Kidney glomerular epithelial cell (primary cell): ENCODE results near the gene SLC45A2.
A peak's percentile ranks its signal among the peaks of the same experiment; 100 is the strongest.

ENCODE experiments used
- DNase-seq: peaks from one replicate; lab custom pipeline; 2025; lab: John Stamatoyannopoulos, UW

Gene SLC45A2

DNA sequence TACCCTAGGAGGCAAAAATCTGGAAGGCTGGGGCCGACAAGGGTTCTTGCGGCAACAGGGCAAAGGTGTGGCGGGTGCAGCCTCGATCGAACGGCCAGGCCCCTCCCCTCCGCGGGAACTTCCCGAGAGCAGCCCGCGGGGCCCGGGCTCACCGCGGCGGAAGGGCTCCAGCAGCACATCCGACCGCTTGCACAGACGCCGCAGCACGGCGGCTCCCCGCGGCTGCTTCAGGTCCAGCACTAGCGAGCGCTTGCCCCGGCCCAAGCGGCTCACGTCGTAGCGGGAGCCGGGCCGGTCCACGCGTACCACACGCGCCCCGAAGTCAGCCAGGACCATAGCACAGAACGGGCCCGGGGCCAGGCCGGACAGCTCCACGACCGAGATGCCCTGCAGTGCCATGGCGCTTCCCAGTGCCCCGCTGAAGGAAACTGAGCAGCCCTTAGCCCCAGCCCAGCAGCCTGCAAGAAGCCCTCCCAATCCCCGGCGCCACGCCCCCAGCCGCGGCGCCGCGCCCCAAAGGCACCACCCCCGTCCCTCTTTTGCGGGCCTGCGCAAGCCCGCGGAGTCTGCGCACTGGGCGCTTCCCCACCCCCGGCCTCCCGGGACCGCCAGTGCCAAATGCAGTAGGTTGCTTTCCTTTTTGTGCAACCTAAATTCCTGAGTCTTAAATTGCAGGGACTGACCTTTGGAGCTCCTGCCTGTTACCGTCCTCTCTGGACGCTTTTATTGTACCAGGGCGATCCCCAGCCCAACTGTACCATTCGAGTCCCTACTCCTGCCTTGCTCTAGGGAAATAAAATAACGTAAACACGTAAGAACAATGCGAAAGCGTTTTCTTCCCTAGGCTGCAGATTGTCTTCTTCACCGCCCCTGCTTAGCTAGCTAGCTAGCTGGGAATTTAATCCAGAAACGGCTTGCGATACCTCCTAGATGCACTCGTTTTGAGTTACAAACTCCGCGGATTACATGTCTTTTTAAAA, 23.4 kb upstream of the SLC45A2 start, which contains the start of gene AMACR:
TSS of gene AMACR (minus strand) at position 430 of the 980 bp plus-strand sequence. CDS start at position 399, 31 bp downstream.
- peak; percentile 91 for DNase-seq

DNA sequence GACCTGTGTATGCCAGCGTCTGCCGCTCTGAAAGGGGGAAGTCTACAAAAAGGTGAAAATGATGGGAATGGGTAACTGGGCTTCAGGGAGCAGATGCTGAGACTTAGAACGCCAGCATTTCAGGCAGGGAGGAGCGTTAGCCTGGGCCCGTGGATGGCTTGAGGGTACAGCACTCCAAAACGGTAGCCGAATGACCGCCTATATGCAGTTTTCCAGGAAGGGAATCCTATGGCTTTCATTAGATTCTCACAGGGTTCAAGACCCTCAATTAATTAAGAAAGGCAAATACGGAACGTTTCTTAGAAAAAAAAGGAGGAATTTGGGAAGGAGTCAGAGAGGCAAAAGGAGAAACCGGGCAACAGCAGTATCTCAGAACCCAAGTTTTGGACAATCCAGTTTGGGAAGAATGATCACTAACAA, 22.7 kb upstream of the SLC45A2 start:
- no peak for DNase-seq

DNA sequence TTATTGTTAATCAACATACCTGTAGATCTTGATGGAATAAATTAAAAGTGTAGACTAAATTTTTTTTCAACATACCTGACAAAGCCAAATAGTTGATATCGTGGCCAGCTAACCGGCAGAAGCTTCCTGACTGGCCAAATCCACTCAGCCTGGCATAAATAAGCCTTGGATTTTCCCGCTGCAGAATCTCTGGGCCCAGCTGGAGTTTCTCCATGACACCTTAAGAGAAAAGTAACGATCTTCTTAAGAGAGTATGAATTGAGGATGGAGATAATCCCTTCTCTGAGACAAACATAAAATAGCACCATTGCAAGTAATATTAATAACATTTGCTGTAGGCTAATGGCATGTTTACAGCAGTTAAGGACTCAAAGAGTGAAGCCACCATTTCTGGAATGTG, 21.2 kb upstream of the SLC45A2 start:
- no peak for DNase-seq

DNA sequence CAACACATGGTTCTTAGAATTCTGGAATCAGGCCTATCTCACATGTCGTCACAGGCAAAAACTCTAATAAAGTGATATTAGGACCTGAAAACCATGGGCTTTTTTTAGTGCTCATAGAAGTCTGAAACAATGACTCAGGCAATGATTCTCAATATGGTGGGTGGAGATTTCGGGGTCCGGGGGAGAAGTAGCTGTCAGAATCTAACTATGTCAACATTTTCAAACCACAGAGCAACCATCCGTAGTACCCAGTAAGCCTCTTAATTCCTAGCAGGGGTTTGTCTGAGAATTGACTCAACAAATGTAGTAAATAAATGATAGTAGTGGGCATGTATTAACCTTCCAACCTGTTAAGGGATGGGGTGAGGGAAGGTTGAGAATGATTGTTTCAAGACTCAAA, 20.7 kb upstream of the SLC45A2 start:
- DNase-seq: peak; percentile 91

DNA sequence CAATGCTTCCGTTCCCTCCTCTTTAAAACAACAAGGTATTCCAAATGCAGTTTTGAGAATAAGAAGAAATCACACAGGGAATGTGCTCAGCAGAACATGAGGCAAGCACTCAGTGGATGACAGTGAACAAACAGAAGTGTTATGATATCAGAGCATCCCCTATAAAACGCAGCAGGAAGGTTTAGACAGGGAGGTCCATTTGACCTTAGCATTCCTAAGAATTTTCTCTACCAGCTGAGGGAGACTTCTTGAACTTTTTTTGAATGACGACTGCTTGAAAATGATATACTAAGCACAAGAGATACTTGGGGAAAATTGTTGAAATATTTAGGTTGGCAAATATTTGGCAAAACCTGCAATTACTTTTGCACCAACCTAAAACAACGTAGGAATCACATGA, 19.4 kb upstream of the SLC45A2 start:
- DNase-seq: peak; percentile 25

DNA sequence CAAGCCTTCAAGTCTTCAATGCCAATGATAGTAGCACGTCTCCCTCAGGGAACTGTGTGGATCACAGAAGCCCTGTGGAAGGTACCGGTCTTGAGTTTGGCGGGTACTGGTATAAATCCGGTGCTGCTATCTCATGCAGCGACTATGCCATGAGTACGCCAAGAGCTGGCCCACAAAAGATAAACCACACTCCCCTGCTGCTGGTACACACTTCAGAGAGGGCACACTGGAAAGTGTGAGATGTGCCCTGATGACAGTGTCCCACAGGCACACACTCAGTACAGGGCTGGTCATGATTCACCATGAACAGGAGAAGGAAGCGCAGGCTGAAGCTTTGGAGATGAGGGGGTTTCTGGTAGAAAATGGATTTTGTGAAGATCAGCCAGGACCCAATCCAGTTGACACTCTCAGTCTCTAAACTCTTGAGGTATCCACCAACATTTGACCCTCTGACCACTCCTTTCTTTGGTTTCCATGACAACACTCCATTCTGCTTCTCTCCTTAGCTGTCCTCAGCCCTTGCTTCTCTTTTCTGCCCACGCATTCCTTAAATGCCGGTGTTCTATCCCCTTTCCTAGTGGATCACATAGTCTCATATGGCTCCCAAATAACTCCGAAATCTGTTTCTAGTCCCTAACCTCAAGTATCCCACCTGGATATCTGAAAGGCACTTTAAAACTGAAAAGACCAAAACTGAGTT, 18.3 kb upstream of the SLC45A2 start:
- peak; percentile 56 for DNase-seq

DNA sequence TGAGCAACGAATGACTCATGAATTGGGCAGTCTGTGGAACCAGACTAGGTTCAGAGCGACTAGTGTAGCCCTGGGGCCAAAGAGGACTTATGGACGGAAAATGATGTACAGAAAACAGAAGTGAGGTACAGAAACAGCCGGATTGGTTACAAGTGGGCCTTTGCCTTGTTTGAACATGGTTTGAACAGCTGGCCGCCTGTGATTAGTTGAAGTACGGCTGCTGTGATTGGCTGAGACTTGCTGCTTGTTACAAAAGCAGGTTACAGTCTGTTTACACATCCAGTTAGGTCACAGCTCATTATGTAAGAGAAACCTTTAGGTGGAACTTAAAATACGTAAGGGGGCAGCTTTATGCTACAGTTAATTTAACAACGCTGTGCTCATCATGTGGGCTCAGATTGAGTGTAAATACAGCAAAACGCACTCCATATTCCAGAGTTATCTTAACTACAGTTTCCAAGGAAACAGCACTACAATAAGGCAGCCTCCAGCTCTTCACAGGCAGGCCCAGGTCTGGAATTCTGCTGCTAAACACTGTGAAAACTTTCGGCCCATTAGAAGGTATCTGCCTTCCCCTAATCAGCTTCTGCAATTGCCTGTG, 16.8 kb upstream of the SLC45A2 start:
- no peak for DNase-seq

DNA sequence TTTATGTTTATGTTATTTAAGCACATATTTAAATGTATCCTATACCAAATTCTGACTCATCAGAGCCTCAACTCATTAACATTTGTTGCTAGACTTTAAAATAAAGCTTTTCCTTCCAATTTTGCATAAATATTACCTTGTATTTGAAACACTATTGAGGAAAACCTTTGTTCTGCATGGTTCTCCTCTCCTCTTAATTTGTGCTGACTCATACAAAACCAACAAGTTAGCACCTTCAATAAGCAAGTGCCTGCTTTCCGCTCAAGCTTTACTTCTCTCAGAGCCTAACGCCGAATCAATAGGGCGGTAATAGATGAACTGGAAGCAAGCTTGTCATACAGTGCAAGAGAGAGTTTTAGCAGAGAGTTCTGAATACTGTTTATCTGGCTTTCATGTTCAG, 15.5 kb upstream of the SLC45A2 start:
- DNase-seq: no peak

DNA sequence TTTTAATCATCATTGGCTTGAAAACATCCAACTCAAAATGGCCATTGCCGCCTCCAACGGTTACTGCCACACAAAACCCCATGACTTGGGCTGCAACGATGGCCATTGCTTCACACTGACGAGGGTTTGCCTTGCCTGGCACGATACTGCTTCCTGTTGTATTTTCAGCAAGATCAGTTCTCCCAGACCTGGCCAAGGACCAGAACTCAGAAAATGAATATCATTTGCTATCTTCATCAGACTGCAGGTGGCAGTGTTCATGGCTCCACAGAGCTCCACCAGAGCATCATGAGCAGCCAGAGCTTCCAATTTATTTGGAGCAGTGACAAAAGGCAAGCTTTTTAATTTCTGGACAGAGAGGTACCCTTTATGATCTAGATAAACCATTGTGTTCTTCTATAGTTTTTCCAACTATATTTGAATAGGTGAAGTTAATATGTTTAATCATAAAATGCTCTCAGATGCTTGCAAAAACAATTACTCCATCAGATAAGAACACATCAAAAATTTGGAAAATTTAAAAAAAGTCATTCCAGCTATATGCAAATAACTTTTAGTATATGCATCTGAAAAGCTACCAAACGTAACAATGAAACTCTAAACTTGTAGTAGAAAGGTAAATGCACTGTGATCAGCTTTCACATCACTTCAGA, 13.0 kb upstream of the SLC45A2 start:
- peak; percentile 74 for DNase-seq

DNA sequence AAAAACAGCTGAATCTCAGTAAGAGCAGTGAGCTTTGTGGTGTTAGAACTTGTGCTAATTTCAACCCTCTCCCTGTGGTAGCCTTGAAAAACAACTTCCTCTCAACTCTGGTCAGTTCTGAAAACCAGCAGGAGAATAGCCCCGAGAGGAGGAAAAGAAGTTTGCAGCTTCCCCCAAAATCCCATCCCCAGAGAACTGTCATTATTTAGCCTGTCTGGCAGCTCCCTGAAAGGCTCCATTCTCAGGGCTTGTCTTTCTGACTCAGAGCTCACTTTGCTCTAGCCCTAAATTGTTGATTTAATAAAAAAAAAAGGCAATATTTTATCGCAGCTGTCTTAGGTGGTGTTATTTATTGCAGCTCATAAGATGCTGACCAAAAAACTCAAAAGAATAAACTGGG, 11.4 kb upstream of the SLC45A2 start:
- DNase-seq: no peak

DNA sequence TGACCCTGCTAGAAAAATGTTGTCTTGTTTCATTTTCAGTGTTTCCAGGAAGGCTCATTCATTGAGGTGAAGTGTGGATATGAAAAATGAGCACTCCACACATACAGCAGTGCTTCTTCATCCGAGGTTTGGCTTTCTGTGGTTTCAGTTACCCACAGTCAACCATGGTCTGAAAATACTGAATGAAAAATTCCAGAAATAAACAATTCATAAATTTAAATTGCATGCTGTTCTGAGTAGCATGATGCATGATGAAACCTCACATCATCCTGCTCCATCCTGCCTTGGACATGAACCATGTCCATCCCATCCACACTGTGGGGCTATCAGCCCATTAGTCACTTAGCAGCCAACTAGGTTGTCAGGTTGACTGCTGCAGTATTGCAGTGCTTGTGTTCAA, 10.4 kb upstream of the SLC45A2 start:
- DNase-seq: peak; percentile 11

DNA sequence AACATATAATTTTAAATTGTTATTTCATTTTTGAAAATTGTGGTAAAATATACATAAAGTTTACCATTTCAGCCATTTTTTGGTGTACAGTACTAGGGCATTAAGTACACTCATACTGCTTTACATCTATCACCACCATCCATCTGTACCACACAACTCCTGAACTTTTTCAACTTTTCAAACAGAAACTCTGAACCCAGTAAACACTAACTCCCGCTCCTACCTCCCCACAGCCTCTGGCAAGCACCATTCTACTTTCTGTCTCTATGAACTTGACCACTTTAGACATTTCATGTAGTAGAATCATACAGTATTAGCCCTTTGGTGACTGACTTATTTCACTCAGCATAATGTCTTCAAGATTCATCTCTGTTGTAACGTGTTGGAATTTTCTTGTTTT, 8.4 kb upstream of the SLC45A2 start:
- DNase-seq: no peak

DNA sequence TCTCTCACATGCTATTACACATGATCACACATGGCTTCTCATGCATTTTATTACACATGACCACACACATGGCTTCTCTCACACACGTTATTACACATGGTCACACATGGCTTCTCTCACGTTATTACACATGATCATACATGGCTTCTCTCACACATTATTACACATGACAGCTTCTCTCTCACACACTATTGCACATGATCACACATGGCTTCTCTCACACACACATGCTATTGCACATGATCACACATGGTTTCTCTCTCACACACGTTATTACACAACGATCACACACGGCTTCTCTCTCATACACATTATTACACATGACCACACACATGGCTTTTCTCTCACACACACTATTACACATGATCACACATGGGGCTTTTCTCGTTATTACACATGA, 954 bp upstream of the SLC45A2 start:
- no peak for DNase-seq

DNA sequence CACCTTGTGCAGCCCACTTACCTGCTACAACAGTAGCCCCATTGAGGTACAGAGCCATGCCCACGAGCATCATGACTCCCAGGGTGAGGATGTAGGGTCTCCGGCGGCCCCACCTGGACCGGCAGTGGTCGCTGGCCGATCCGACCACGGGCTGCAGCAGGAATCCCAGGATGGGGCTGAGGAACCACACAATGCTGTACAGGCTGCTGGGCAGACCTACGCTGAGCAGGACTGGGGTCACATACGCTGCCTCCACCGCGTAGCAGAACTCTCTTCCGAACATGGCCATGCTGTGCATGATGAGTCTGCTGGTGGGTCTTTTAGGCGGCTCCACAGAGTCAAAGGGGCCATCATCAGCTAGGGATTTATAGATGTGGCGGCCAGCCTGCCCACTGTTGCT, 315 bp downstream of the SLC45A2 start:
- DNase-seq: no peak

DNA sequence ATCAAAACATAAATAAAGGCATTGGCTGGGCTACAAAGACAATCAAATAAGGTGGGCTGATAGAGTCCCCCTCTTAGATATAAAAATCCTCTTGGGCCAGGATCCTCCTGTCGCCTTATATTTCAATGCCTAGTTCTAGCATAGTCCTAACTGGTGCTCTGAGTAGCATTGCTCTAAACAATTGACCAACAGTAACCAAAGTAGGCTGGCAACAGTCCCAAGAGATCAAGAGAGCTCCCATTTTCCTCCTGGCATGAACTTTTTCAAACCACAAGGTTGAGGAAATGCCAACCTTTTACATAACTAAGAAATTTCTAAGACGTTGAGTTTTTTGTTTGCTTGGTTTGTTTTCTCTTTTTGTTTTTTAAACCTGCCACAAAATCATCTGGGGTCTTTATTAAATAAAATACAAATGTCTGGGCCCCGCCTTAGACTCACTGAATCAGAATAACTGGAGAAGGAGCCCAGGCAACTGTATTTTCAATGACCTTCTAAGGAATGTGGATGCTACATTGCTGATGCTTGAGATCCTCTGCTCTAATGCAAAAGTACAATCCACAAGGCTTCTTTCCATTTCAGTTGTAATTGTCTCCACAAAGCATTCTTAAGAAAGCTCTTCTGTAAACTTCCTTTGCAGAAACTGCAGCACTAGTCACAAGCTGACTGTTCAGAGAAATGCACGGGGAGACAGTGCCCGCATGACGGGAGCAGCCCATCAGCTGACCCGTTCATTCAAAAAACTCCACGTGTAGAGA, 2.9 kb downstream of the SLC45A2 start:
- DNase-seq: no peak

DNA sequence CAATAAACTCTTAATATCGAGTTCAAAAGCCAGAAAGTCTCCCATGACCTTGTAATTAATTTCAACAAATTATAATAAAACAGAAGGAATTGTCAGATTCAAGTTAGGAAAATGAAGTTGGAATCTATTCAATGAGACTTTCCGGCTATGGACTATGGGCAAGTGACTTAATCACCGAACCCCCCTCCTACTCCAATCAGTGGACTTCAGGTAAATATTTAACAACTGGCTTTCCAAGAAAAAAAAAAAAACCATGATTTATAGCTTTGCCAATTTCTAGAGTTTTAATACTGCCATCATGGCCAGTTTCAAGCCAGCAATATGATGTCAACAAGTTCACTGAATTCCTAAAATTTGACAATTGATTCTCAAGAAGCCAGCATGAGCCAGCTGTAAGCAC, 4.5 kb downstream of the SLC45A2 start:
- no peak for DNase-seq

DNA sequence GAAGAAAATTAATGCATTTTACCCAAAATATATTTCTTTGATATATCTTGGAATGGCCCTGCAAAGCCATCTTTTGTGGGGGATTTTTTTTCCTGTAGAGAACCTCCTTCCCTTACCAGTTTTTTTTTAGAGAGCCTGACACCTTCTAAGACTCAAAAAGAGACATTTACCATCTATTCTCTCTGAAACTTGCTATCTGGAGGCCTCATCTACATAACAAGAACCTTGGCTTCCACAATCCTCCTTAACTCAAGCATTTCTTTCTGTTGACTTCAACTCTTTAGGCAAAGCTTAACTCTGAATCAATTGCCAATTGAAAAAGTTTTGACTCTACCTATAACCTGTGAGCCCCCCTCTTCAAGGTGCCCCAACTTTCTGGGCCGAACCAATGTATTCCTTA, 6.2 kb downstream of the SLC45A2 start:
- DNase-seq: no peak

DNA sequence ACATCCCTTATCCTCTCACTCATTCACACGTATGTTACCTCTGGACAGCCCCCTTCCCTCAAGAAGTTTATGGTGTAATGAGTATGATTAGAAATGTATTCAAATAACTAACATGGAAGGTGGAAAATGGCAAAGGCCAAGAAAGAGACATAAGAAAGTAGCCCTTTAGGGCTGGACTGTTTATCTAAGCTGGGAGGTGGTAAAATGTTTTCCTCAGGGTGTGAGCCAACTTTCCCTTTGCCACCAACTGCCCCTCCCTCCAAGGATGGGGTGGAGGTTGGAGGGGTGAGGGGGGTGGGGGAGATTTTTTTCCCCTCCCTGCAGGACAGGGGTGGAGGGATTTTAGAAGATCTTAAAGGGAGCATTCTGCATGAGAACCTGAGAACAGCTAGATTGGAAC, 8.2 kb downstream of the SLC45A2 start:
- no peak for DNase-seq

DNA sequence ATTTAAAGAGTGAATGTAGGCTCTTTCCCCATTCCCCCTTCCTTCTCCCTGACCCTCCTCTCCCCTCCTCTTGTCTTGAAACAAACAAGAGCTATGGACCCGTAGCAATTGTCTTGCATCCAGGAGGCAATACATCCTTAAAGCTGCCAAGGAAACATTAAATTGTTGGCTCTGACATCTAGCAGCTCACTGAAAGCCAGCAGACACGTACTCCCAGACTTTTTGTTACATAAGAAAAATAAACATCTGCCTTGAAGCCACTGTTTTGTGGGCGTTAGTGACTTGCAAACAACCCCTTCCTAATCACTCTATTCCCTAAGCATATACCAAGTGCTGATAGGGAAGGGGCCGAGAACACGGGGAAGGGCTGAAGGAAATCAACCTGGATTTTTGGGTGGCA, 8.6 kb downstream of the SLC45A2 start:
- no peak for DNase-seq

DNA sequence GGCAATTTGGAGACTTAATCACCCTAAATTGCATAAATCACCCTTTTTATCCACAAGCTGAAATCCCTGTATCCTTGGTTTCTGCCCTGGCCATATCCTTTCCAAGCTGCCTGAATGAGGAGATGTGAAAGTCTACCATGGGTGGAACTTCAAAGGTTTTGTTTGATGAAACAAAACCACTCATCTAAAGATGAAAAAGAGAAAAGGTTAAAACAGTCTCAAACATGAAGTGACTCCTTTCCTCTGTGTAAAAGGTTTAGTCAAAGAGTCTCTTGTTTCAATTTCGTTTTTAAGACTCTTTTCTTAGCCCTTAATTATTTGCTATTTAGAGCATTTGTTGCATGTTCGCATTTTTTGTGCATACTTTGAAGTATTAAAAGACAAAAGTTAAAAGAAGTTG, 11.2 kb downstream of the SLC45A2 start:
- no peak for DNase-seq
